GM12891 (cell line): ENCODE measurements around the gene HS3ST3B1.

Experiments used
- PAX5 ChIP-seq: IDR thresholded peaks from 2 replicates; pipeline ENCODE4 v1.6.1; 2011; ENCODE audit warnings: low read length, moderate library complexity, mild to moderate bottlenecking; ENCODE audit not compliant: insufficient read depth, severe bottlenecking
- POLR2A ChIP-seq: IDR thresholded peaks from 2 replicates; pipeline ENCODE4 v1.6.1; 2011; ENCODE audit warnings: low read depth, low read length, control low read depth
- POLR2AphosphoS5 ChIP-seq: IDR thresholded peaks from 2 replicates; pipeline ENCODE4 v1.6.1; 2011; ENCODE audit warnings: low read depth, low read length, control low read depth
- POU2F2 ChIP-seq: IDR thresholded peaks from 2 replicates; pipeline ENCODE4 v1.6.1; 2011; ENCODE audit warnings: low read depth, mild to moderate bottlenecking, control low read depth, low read length, moderate library complexity
- SPI1 ChIP-seq: IDR thresholded peaks from 2 replicates; pipeline ENCODE4 v1.6.1; 2011; ENCODE audit warnings: low read depth, low read length, control low read depth
- TAF1 ChIP-seq: IDR thresholded peaks from 2 replicates; pipeline ENCODE4 v1.6.1; 2011; ENCODE audit warnings: low read depth, low read length, control low read depth

DNA sequence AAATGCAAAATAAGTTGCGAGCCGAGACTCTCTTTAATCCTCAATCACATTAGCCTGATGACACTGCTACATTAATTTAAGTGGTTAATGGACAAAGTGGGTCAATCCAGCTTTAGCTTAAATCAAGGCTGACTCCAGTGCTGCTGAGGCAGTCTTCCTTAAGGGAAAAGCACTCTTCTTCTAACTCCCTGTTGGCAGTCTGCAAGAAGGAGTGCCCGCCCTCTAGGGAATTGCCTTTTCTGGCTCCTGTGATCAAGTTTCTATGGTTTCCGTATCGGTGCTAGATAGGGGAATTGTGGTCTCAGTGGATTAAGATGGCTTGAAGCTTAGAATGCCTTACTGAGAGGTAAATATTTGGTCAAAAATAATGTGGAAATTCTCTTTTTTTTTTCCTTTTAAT is 41.0 kb downstream of the HS3ST3B1 start:
- no peak for TF ChIP-seq POLR2A
- TF ChIP-seq POLR2AphosphoS5, result no peak
- no peak for TF ChIP-seq TAF1
- no peak for TF ChIP-seq SPI1
- TF ChIP-seq PAX5, result no peak
- TF ChIP-seq POU2F2, result no peak
